HFF-Myc (cell line): ENCODE results near the gene RASIP1.

Experiments used
- DNase-seq: peaks from one replicate; pipeline ENCODE4 v3.0.0-alpha.2; 2011; ENCODE audit warnings: low read depth; ENCODE audit errors: extremely low read depth
- H3K4me3 ChIP-seq: replicated peaks from 2 replicates; pipeline ENCODE4 v1.5.1; 2011; ENCODE audit warnings: low read depth, mild to moderate bottlenecking, control low read depth, low read length
- CTCF ChIP-seq: IDR thresholded peaks from 2 replicates; pipeline ENCODE4 v1.5.1; 2012; ENCODE audit warnings: mild to moderate bottlenecking, low read depth, low read length, control low read depth; ENCODE audit errors: missing control alignments

RASIP1 gene

DNA sequence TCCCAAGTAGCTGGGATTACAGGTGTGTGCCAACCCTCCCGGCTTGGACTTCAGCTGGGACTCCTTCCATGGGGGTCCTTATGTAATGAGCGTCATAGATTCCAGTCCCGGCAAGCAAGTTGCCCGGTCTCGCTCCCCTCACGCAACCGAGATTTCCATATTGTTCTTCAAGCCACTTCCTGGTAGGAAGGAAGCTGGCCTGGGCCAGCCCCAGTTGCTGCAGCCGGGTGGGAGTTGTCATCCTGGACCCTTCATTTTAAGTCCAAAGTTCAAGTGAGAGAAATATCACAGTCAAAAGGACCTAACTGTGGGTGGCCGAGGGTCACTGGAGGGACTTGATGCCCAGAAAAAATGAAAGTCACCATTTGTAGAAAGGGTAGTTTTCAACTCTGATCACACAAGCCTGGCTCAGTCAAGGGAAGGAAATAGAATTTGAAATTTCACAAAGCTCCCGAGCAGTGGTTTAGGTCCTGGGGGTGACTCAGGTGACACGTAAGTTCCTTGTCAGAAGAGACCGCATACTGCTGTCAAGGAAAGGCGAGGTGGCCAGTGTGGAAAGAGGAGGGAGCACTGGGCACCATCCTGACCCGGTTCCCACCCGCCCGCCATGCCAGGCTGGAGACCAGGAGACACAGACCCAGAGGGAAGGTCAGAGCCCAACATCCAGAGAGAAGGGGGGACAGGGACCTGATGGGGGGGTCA lies 20.2 kb upstream of the RASIP1 start:
- TF ChIP-seq CTCF, result no peak
- no peak for DNase-seq
- H3K4me3 ChIP-seq, result no peak overlapping the region

- DNase-seq, result no peak
- TF ChIP-seq CTCF, result no peak
- no peak overlapping the region for H3K4me3 ChIP-seq
These were observed 17.3 kb upstream of the RASIP1 start for GRCh38 chr19:48757741-48758144.

- no peak overlapping the region for H3K4me3 ChIP-seq
- no peak for TF ChIP-seq CTCF
- no peak for DNase-seq
These were observed 16.8 kb upstream of the RASIP1 start for GRCh38 chr19:48757089-48757675.

DNA sequence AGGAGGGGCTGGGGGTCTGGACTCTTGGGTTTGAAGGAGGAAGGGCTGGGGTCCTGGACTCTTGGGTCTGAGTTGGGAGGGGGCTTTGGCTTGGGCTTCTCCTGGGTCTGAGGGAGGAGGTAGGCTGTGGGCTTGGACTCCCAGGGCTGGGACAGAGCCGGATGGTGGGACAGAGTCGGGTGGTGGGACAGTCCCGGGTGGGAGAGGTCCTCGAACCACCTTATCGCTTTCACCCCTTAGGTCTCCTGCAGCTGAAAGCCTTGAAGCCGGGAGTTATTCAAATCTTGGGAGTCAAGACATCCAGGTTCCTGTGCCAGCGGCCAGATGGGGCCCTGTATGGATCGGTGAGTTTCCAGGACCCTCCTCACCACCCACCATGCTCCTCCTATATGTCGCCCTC lies 16.3 kb upstream of the RASIP1 start:
- no peak for TF ChIP-seq CTCF
- no peak for DNase-seq
- no peak overlapping the region for H3K4me3 ChIP-seq

DNA sequence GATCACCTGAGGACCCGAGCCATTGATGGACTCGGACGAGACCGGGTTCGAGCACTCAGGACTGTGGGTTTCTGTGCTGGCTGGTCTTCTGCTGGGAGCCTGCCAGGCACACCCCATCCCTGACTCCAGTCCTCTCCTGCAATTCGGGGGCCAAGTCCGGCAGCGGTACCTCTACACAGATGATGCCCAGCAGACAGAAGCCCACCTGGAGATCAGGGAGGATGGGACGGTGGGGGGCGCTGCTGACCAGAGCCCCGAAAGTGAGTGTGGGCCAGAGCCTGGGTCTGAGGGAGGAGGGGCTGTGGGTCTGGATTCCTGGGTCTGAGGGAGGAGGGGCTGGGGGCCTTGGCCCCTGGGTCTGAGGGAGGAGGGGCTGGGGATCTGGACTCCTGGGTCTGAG lies 15.8 kb upstream of the RASIP1 start:
- DNase-seq, result no peak
- H3K4me3 ChIP-seq, result no peak overlapping the region
- no peak for TF ChIP-seq CTCF

DNA sequence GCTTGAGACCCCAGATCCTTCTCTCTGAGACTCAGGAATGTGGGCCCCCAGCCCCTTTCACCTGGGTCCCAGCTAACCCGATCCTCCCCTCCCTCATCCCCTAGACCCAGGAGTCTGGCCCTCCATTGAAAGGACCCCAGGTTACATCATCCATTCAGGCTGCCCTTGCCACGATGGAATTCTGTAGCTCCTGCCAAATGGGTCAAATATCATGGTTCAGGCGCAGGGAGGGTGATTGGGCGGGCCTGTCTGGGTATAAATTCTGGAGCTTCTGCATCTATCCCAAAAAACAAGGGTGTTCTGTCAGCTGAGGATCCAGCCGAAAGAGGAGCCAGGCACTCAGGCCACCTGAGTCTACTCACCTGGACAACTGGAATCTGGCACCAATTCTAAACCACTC lies 15.4 kb upstream of the RASIP1 start:
- DNase-seq, result no peak
- no peak for TF ChIP-seq CTCF
- H3K4me3 ChIP-seq, result no peak overlapping the region
